H1 (cell line): ENCODE results near the gene PKN3.

Experiments
- CBX8 ChIP-seq: fragments of 300-800, 300-1000 bp; sonication (generic); IDR thresholded peaks from 2 replicates; pipeline ENCODE4 v1.7.1; 2016; ENCODE audit warnings: low read depth, low read length, borderline replicate concordance
- CHD2 ChIP-seq: IDR thresholded peaks from 2 replicates; pipeline ENCODE4 v1.6.1; 2012; ENCODE audit warnings: low read length, improper control_type of control experiment
- EZH2 ChIP-seq: fragments of 200-600 bp; sonication (generic); IDR thresholded peaks from 2 replicates; pipeline ENCODE4 v1.7.1; 2012; ENCODE audit warnings: low read depth, mild to moderate bottlenecking, moderate library complexity, low read length, inconsistent platforms; ENCODE audit not compliant: severe bottlenecking
- FOSL1 ChIP-seq: IDR thresholded peaks from 2 replicates; pipeline ENCODE4 v1.6.1; 2011; ENCODE audit warnings: mild to moderate bottlenecking, low read depth, low read length, moderate library complexity; ENCODE audit not compliant: insufficient read depth
- GABPA ChIP-seq: IDR thresholded peaks from 2 replicates; pipeline ENCODE4 v1.6.1; 2011; ENCODE audit warnings: mild to moderate bottlenecking, low read length, moderate library complexity, borderline replicate concordance; ENCODE audit not compliant: insufficient read depth
- KDM1A ChIP-seq: fragments of 200-600, 300-600 bp; sonication (generic); IDR thresholded peaks from 2 replicates; pipeline ENCODE4 v1.7.1; 2016; ENCODE audit warnings: mild to moderate bottlenecking, low read length, borderline replicate concordance
- POLR2AphosphoS5 ChIP-seq: IDR thresholded peaks from 2 replicates; pipeline ENCODE4 v1.6.1; 2011; ENCODE audit warnings: low read depth, low read length
- RFX5 ChIP-seq: IDR thresholded peaks from 2 replicates; pipeline ENCODE4 v1.6.1; 2011; ENCODE audit warnings: low read depth, low read length, improper control_type of control experiment, borderline replicate concordance
- SP4 ChIP-seq: IDR thresholded peaks from 2 replicates; pipeline ENCODE4 v1.6.1; 2012; ENCODE audit warnings: low read length, inconsistent platforms
- SUZ12 ChIP-seq: fragments of 200-600 bp; sonication (generic); IDR thresholded peaks from 2 replicates; pipeline ENCODE4 v1.6.1; 2012; ENCODE audit warnings: mild to moderate bottlenecking, inconsistent platforms, low read length, moderate library complexity, mixed read lengths
- TCF12 ChIP-seq: IDR thresholded peaks from 2 replicates; pipeline ENCODE4 v1.6.1; 2011; ENCODE audit warnings: low read depth, mild to moderate bottlenecking, low read length
- TF ChIP-seq, protein P1 (sequence below), 3 experiments: IDR thresholded peaks; 1 replicate in 2 of 3; 2 replicates in 1 of 3; pipeline versions ENCODE4 v1.5.1 to v1.6.1; 2011; ENCODE audit warnings: low read length in 3 of 3, mild to moderate bottlenecking in 3 of 3, inconsistent platforms in 2 of 3, low read depth in 1 of 3, moderate library complexity in 1 of 3; ENCODE audit not compliant: insufficient read depth in 1 of 3; ENCODE audit errors: control extremely low read depth in 1 of 3
- TF ChIP-seq, protein P2 (sequence below): IDR thresholded peaks from 2 replicates; pipeline ENCODE4 v1.6.1; 2012; ENCODE audit warnings: low read length, inconsistent platforms
- TF ChIP-seq, protein P3 (sequence below): IDR thresholded peaks from 2 replicates; pipeline ENCODE4 v1.6.1; 2012; ENCODE audit warnings: inconsistent platforms

DNA sequence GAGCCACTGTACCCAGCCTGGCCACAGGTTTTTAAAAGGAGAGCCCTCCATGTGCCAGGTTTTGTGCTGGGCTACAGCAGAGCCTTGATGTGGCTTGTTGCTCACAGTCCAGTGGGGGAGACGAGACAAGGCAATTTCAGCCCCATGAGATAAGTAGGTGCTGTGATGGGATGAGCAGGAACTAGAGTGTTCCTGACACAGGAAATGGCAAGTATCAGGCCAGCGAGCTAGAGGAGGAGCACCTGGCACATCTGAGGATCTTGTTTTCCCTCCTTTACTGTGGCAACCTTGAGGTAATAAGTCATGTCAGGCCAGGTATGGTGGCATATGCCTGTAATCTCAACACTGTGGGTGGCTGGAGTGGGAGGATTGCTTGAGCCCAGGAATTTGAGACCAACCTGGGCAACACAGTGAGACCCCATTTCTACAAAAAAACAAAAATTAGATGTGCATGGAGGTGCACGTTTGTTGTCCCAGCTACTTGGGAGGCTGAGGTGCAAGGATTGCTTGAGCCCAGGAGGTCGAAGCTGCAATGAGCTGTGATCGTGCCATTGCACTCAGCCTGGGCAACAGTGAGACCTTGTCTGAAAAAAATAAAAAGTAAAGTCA is 25.4 kb downstream of the PKN3 start:
- no peak for TF ChIP-seq CHD2
- no peak for TF ChIP-seq SP4
- TF ChIP-seq RFX5 = no peak
- TF ChIP-seq, protein P1, sequence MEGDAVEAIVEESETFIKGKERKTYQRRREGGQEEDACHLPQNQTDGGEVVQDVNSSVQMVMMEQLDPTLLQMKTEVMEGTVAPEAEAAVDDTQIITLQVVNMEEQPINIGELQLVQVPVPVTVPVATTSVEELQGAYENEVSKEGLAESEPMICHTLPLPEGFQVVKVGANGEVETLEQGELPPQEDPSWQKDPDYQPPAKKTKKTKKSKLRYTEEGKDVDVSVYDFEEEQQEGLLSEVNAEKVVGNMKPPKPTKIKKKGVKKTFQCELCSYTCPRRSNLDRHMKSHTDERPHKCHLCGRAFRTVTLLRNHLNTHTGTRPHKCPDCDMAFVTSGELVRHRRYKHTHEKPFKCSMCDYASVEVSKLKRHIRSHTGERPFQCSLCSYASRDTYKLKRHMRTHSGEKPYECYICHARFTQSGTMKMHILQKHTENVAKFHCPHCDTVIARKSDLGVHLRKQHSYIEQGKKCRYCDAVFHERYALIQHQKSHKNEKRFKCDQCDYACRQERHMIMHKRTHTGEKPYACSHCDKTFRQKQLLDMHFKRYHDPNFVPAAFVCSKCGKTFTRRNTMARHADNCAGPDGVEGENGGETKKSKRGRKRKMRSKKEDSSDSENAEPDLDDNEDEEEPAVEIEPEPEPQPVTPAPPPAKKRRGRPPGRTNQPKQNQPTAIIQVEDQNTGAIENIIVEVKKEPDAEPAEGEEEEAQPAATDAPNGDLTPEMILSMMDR (IDR thresholded peaks at IDR 0.05; ENCODE audit: control extremely low read depth in 1 of 3, insufficient read depth in 1 of 3, low read depth in 1 of 3, low read length in 3 of 3) = no peak
- TF ChIP-seq POLR2AphosphoS5 = no peak
- TF ChIP-seq, protein P2, sequence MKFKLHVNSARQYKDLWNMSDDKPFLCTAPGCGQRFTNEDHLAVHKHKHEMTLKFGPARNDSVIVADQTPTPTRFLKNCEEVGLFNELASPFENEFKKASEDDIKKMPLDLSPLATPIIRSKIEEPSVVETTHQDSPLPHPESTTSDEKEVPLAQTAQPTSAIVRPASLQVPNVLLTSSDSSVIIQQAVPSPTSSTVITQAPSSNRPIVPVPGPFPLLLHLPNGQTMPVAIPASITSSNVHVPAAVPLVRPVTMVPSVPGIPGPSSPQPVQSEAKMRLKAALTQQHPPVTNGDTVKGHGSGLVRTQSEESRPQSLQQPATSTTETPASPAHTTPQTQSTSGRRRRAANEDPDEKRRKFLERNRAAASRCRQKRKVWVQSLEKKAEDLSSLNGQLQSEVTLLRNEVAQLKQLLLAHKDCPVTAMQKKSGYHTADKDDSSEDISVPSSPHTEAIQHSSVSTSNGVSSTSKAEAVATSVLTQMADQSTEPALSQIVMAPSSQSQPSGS = no peak
- TF ChIP-seq TCF12 = no peak
- TF ChIP-seq GABPA = no peak
- TF ChIP-seq EZH2 = no peak
- no peak for TF ChIP-seq KDM1A
- TF ChIP-seq CBX8 = no peak
- TF ChIP-seq SUZ12 = no peak
- TF ChIP-seq, protein P3, sequence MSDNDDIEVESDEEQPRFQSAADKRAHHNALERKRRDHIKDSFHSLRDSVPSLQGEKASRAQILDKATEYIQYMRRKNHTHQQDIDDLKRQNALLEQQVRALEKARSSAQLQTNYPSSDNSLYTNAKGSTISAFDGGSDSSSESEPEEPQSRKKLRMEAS = no peak
- TF ChIP-seq FOSL1 = no peak
